ENCODE data around the gene DBR1. TPM values are rescaled to one million over a fixed set of nuclear protein-coding genes. Genes with fewer than 3 reads are reported as not detected.

Gene DBR1
- total and polyA plus RNA-seq, 2 of the 4 experiments (the other 2 are of a cell fraction): 7.6 to 12.5 TPM

DNA sequence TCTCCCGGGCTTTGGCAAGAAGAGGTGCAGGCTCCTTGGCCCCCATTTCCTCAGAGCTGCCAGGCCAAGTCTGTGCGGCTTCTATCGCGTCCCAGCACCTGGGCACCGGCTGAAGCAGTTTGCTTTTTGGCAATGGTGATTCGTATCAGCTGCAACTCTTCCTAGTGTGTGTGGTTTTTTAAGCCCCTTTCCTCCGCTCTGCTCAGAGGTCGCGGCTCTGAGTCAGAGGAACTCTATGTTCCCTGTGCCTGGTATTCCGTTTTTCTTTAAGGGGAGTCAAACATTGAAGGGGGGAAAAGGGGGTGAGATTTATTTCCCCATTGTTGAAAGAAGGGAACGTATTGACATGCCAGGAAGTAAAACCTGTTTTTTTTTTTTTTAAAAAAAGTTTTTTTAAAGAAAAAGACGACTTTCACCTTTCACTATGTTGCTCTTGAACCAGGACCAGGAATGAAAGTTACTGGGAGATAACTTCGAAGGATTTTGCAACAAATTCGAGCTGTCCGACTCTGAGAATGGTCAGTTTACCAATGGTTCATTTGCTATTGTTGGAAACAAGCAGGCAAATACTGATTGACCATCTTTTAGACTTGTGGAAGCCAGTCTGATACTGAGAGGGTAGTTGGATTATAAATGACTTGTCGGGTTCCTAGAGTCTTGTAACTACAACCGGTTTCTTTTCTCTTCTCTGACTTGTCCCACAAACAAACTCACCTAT is 13.5 kb upstream of the DBR1 start:
- H2BK15ac ChIP-seq (ENCODE audit: low read depth, low read length): no peak overlapping the region; the same call in 2 of the 3 replicates
- peak overlapping the region; percentile 89 for H3K27ac ChIP-seq (ENCODE audit: insufficient read depth, low read length)
- no peak overlapping the region for H4K5ac ChIP-seq (ENCODE audit: low read depth, low read length)
- H3K9me3 ChIP-seq (ENCODE audit: control insufficient read depth, insufficient read depth, low read length): no peaks in the 10 kb centered on the region
- ChIA-PET POLR2A (ENCODE audit: unreplicated experiment) (no interaction called here), CTCF (no interaction called here)
- H3K56ac ChIP-seq (ENCODE audit: extremely low read depth, insufficient read depth, low read length): peak overlapping the region; percentile 97
- H4K91ac ChIP-seq (ENCODE audit: insufficient read depth, low read depth, low read length): no peak overlapping the region
- H4K8ac ChIP-seq (ENCODE audit: low read depth in 2 of 2, low read length in 2 of 2): peak overlapping the region; percentile 20 to 83; a peak in 2 of 4 replicates
- H3K4me1 ChIP-seq (ENCODE audit: control insufficient read depth, insufficient read depth, low read length): peaks cover 2% of the 10 kb centered on the region; the same call in 1 of the 2 replicates
- peak overlapping the region; percentile 57 for H3K4me3 ChIP-seq (ENCODE audit: insufficient read depth, low read depth, low read length)
- H3K9ac ChIP-seq (ENCODE audit: low read depth, low read length): peak overlapping the region; percentile 96
- in situ Hi-C loops (cut with MboI; ENCODE audit: low sequenced_read_pairs): no loop called here
- H3K14ac ChIP-seq (replicated peaks; ENCODE audit: low read depth, low read length): 0 out of 2 replicates have a peak overlapping the region, but pooled peaks have one; percentile 33
- no peak overlapping the region for H2BK120ac ChIP-seq (ENCODE audit: low read depth, low read length)
- peaks cover 5% of the 10 kb centered on the region; the same call in 1 of the 2 replicates for H3K9me1 ChIP-seq (ENCODE audit: insufficient read depth, low read length)
- no peak overlapping the region for H2BK20ac ChIP-seq (ENCODE audit: low read depth, low read length)
- no peak overlapping the region for H3K18ac ChIP-seq (ENCODE audit: low read depth, low read length)
- peak overlapping the region; percentile 96 for H2AFZ ChIP-seq (replicated peaks; ENCODE audit: low read length, poor library complexity)
- H3K23ac ChIP-seq (ENCODE audit: low read depth, low read length): peak overlapping the region; percentile 28; the same call in 1 of the 2 replicates
- TSS peak; percentile 22 for BruUV-seq (replicated peaks)
- intact Hi-C loops (cut with micrococcal nuclease): loop anchor here (5.0 kb wide), 3 partner anchors 34 to 139 kb away; partner anchors contain the start of gene NME9
- peak overlapping the region; percentile 97 for H3K4me2 ChIP-seq (ENCODE audit: low read depth, low read length)
- peak overlapping the region; percentile 90 for H2BK5ac ChIP-seq (ENCODE audit: low read depth, low read length, poor library complexity, severe bottlenecking)
- H3K79me1 ChIP-seq (ENCODE audit: low read depth in 1 of 2, low read length in 2 of 2): peaks cover 8 to 30% of the 10 kb centered on the region in 2 experiments
- peak; percentile 32 for ATAC-seq (ENCODE audit: low read depth)
- dilution Hi-C loops (cut with HindIII; ENCODE audit: low sequenced_read_pairs, unreplicated experiment): no loop called here
- H3K27me3 ChIP-seq (ENCODE audit: control insufficient read depth, insufficient read depth, low read length): no peaks in the 10 kb centered on the region; the same call in 1 of the 2 replicates
- peak overlapping the region; percentile 60 for H2AK9ac ChIP-seq (replicated peaks; ENCODE audit: low read depth, low read length, poor library complexity)
- TF ChIP-seq FOS (IDR thresholded peaks at IDR 0.05; ENCODE audit: low read depth, low read length) (peak; percentile 11; the same call in 1 of the 2 replicates), CHD1 (IDR thresholded peaks at IDR 0.05; ENCODE audit: low read depth, low read length) (0 out of 2 replicates have a peak, but pooled peaks have one; percentile 70), USF2 (IDR thresholded peaks at IDR 0.05; ENCODE audit: low read depth, low read length) (no peak)
- no peak overlapping the region for H3K4ac ChIP-seq (ENCODE audit: low read depth, low read length)
- peak; percentile 54 for DNase-seq
- no peak overlapping the region for H2AK5ac ChIP-seq (ENCODE audit: low read depth, low read length)
- peaks cover 20% of the 10 kb centered on the region for H4K20me1 ChIP-seq (ENCODE audit: insufficient read depth, low read length)
- 17% methylated on average over 3 of the region's 17 CpGs; no CpG with 5 or more reads in 1 of the 2 experiments for WGBS, 2 experiments (ENCODE audit: extremely low coverage in 2 of 2, insufficient read length in 1 of 2)
- H3K36me3 ChIP-seq (ENCODE audit: control insufficient read depth, insufficient read depth, low read length): 0 out of 2 replicates have a peak, but pooled peaks cover 1% of the 10 kb centered on the region
